DOHH2 (cell line): ENCODE data around the gene NXPH4.

Experiments used
- H3F3A ChIP-seq: fragments of 200-600 bp; sonication (generic), shearing (Covaris generic); 2 replicates; pipeline ENCODE4 v1.6.0; 2016; ENCODE audit warnings: antibody characterized with exemption, mild to moderate bottlenecking; ENCODE audit not compliant: control insufficient read depth, insufficient read depth
- H3K27ac ChIP-seq: fragments of 200-600 bp; sonication (generic); 2 replicates; pipeline ENCODE4 v1.5.1; 2014; ENCODE audit warnings: low read depth, mild to moderate bottlenecking, low read length, moderate library complexity
- H3K27me3 ChIP-seq: fragments of 200-600 bp; sonication (generic); 2 replicates; pipeline ENCODE4 v1.6.1; 2014; ENCODE audit warnings: mild to moderate bottlenecking, low read length, mixed read lengths; ENCODE audit not compliant: control insufficient read depth
- H3K36me3 ChIP-seq: fragments of 200-600 bp; sonication (generic); 2 replicates; pipeline ENCODE4 v1.6.1; 2014; ENCODE audit warnings: mild to moderate bottlenecking, low read length, moderate library complexity, mixed read lengths; ENCODE audit not compliant: control insufficient read depth
- H3K4me1 ChIP-seq: fragments of 200-600 bp; sonication (generic); 2 replicates; pipeline ENCODE4 v1.6.1; 2014; ENCODE audit warnings: mild to moderate bottlenecking, low read length, mixed read lengths; ENCODE audit not compliant: control insufficient read depth
- H3K4me2 ChIP-seq: fragments of 200-600 bp; sonication (generic); 2 replicates; pipeline ENCODE4 v1.6.0; 2014; ENCODE audit warnings: mild to moderate bottlenecking, low read length, moderate library complexity
- H3K4me3 ChIP-seq: fragments of 200-600 bp; sonication (generic); 2 replicates; pipeline ENCODE4 v1.5.1; 2014; ENCODE audit warnings: mild to moderate bottlenecking, low read length, mixed read lengths
- H3K79me2 ChIP-seq: fragments of 200-600 bp; sonication (generic); 2 replicates; pipeline ENCODE4 v1.6.1; 2014; ENCODE audit warnings: mild to moderate bottlenecking, low read length, mixed read lengths; ENCODE audit not compliant: control insufficient read depth
- H3K9me2 ChIP-seq: fragments of 200-600 bp; sonication (generic); replicated peaks from 2 replicates; pipeline ENCODE4 v1.6.1; 2014; ENCODE audit warnings: mild to moderate bottlenecking, low read length, mixed read lengths; ENCODE audit not compliant: control insufficient read depth
- H3K9me3 ChIP-seq: fragments of 200-600 bp; sonication (generic); 2 replicates; pipeline ENCODE4 v1.6.1; 2014; ENCODE audit warnings: antibody characterized with exemption, low read length, mixed read lengths; ENCODE audit not compliant: control insufficient read depth, insufficient read depth
- H4K20me1 ChIP-seq: fragments of 200-600 bp; sonication (generic); 2 replicates; pipeline ENCODE4 v1.6.0; 2014; ENCODE audit warnings: low read depth, mild to moderate bottlenecking, antibody characterized with exemption, low read length, moderate library complexity; ENCODE audit not compliant: control insufficient read depth, insufficient read depth
- CTCF ChIP-seq: fragments of 200-600 bp; sonication (generic); IDR thresholded peaks from one replicate; pipeline ENCODE4 v1.5.1; 2014; ENCODE audit warnings: antibody characterized with exemption, mild to moderate bottlenecking, low read depth, low read length; ENCODE audit not compliant: poor library complexity, severe bottlenecking
- EZH2phosphoT487 ChIP-seq: fragments of 200-600 bp; sonication (generic); IDR thresholded peaks from 2 replicates; pipeline ENCODE4 v1.6.1; 2017; ENCODE audit warnings: borderline replicate concordance, mild to moderate bottlenecking, antibody characterized with exemption, low read length, moderate library complexity, mixed read lengths

The NXPH4 gene

DNA sequence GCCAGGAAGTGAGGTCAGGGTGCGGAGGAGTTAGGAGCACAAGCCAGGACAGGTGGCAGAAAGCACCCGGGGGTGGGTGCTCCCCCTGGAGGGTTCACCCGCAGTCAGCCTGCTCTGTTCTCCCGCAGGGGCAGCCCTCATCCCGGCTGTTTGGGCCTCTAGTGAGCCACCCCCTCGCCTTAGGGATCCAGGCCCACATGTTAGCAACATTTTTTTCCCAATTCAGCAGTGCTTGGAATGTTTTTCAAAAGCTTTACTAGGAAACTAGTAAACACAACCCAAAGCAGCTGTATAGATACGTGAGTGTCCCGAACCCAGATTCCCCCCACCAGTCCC, 28.5 kb upstream of the NXPH4 start:
- H3K27ac ChIP-seq, result no peak overlapping the region
- no peak overlapping the region for H3K4me3 ChIP-seq
- no peaks in the 10 kb centered on the region for H3K9me2 ChIP-seq
- no peak overlapping the region for H3K4me2 ChIP-seq
- H3K36me3 ChIP-seq, result no peaks in the 10 kb centered on the region
- H3F3A ChIP-seq, result no peaks in the 10 kb centered on the region
- H3K9me3 ChIP-seq, result no peaks in the 10 kb centered on the region
- no peaks in the 10 kb centered on the region for H3K79me2 ChIP-seq
- peaks cover 4% of the 10 kb centered on the region; the same call in 1 of the 2 replicates for H3K27me3 ChIP-seq
- H3K4me1 ChIP-seq, result peaks cover 2% of the 10 kb centered on the region; the same call in 1 of the 2 replicates
- TF ChIP-seq EZH2phosphoT487 (no peak), CTCF (no peak)
- no peaks in the 10 kb centered on the region for H4K20me1 ChIP-seq

- no peaks in the 10 kb centered on the region for H3K9me3 ChIP-seq
- no peaks in the 10 kb centered on the region for H3F3A ChIP-seq
- no peaks in the 10 kb centered on the region for H3K27me3 ChIP-seq
- no peaks in the 10 kb centered on the region for H4K20me1 ChIP-seq
- no peaks in the 10 kb centered on the region for H3K79me2 ChIP-seq
- H3K27ac ChIP-seq, result no peak overlapping the region
- H3K36me3 ChIP-seq, result no peaks in the 10 kb centered on the region
- no peaks in the 10 kb centered on the region for H3K4me1 ChIP-seq
- TF ChIP-seq CTCF (no peak), EZH2phosphoT487 (no peak)
- no peak overlapping the region for H3K4me3 ChIP-seq
- H3K9me2 ChIP-seq, result no peaks in the 10 kb centered on the region
- no peak overlapping the region for H3K4me2 ChIP-seq
Measured at GRCh38 chr12:57190037-57190436, 26.6 kb upstream of the NXPH4 start.

GRCh38 chr12:57190821-57191220, 25.8 kb upstream of the NXPH4 start:
- Histone ChIP-seq H3K4me3 (no peak overlapping the region), H3K9me3 (no peaks in the 10 kb centered on the region), H3K9me2 (no peaks in the 10 kb centered on the region), H3K79me2 (no peaks in the 10 kb centered on the region), H3F3A (no peaks in the 10 kb centered on the region), H4K20me1 (no peaks in the 10 kb centered on the region), H3K4me2 (no peak overlapping the region), H3K27me3 (no peaks in the 10 kb centered on the region), H3K4me1 (no peaks in the 10 kb centered on the region), H3K36me3 (no peaks in the 10 kb centered on the region), H3K27ac (no peak overlapping the region)
- no peak for TF ChIP-seq CTCF
- TF ChIP-seq EZH2phosphoT487, result no peak

DNA sequence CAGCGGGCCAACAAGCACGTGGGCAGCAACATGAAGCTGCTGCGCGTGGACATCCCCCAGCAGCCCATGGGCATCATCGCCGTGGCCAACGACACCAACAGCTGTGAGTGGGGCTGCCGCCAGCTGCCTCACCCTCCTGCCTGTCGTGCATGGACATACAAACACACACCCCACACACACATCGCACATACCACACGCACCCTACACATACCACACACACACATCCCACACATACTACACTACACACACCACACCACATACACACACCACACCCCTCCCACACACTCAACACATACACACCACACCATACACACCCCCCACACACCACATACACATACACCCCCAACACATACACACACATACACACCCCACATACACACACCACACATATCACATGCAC, 25.2 kb upstream of the NXPH4 start:
- Histone ChIP-seq H3K36me3 (no peaks in the 10 kb centered on the region), H3K27me3 (no peaks in the 10 kb centered on the region)

More for the DNA sequence above, 25.2 kb upstream of the NXPH4 start:
- TF ChIP-seq EZH2phosphoT487, result no peak
- TF ChIP-seq CTCF, result no peak
- Histone ChIP-seq H3F3A (no peaks in the 10 kb centered on the region), H3K79me2 (no peaks in the 10 kb centered on the region), H3K9me2 (no peaks in the 10 kb centered on the region), H4K20me1 (no peaks in the 10 kb centered on the region), H3K27ac (no peak overlapping the region), H3K9me3 (no peaks in the 10 kb centered on the region), H3K4me2 (no peak overlapping the region), H3K4me3 (no peak overlapping the region), H3K4me1 (no peaks in the 10 kb centered on the region)
